ENCODE results near the gene CREB5. TPM values are rescaled to one million over a fixed set of nuclear protein-coding genes. Genes with fewer than 3 reads are reported as not detected.

CREB5 gene
- total and polyA plus RNA-seq, 2 of the 8 experiments (the other 6 are each of a cell fraction or from before 2014, with no cell fraction given), result 2.4 to 2.7 TPM

DNA sequence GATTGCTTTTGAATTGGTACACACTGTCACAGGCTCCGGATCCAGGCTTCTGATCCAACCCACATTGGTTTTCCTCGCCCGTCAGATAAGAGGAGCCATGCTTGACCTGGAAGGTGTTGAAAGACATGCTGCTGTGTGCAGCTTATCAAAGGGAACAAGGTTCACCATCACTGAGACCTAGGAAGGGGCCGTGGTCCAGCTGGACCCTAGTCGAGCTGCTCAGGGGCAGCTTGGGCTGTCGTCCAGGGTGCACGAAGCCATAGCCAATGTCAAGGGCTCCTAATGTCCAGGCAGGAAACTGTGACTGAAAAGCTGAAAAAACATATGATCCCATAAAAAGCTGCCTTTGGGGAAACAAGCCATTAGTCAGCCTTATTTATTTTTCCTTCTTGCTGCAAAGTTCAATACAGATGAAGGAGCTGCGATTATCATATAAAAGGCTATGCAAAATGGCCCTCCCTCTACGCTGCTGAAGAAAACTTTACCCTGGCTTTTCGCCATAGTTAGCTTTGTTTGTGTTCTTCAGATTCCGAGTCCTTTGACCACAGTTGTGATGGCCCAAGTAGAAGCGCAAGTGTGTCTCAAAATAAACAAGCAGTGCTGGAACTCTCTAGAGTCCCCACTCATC lies 118.0 kb downstream of the CREB5 start:
- Histone ChIP-seq H3K4me3 (ENCODE audit: extremely low read depth in 1 of 4, insufficient read depth in 2 of 4, low read depth in 3 of 4, low read length in 4 of 4) (no peak overlapping the region), H3K14ac (ENCODE audit: insufficient read length) (no peak overlapping the region), H3K4ac (replicated peaks; ENCODE audit: insufficient read length, low read depth, low read length) (no peak overlapping the region), H3K23ac (ENCODE audit: insufficient read length) (no peak overlapping the region), H2AK5ac (ENCODE audit: low read depth, low read length) (no peak overlapping the region), H3K4me1 (replicated peaks in 1 of 4; ENCODE audit: control insufficient read depth in 3 of 4, insufficient read depth in 4 of 4, low read length in 3 of 4) (peaks cover 1 to 6% (median 3%) of the 10 kb centered on the region in 4 experiments; a peak in 5 of 7 replicates), H3K79me1 (ENCODE audit: low read depth, low read length) (no peaks in the 10 kb centered on the region), H3K27me3 (replicated peaks in 1 of 4; ENCODE audit: control insufficient read depth in 3 of 4, extremely low read depth in 1 of 4, insufficient read depth in 3 of 4, low read length in 3 of 4) (no peaks in the 10 kb centered on the region; a peak in 1 of 7 replicates), H4K20me1 (replicated peaks in 1 of 2; ENCODE audit: control insufficient read depth in 1 of 2, insufficient read depth in 2 of 2, low read length in 2 of 2) (no peaks in the 10 kb centered on the region), H2BK5ac (ENCODE audit: low read depth, low read length) (peak overlapping the region; percentile 42; the same call in 1 of the 2 replicates), H3K36me3 (ENCODE audit: control insufficient read depth in 2 of 4, insufficient read depth in 4 of 4, low read length in 3 of 4) (no peaks in the 10 kb centered on the region), H3K56ac (replicated peaks; ENCODE audit: insufficient read length, low read depth, low read length) (no peak overlapping the region), H4K8ac (ENCODE audit: extremely low read depth, insufficient read depth, low read length) (no peak overlapping the region), H3K9ac (replicated peaks in 1 of 4; ENCODE audit: extremely low read depth in 1 of 4, low read depth in 3 of 4, low read length in 3 of 4) (no peak overlapping the region), H3K79me2 (ENCODE audit: control insufficient read depth in 1 of 2, insufficient read depth in 2 of 2, low read length in 2 of 2) (no peaks in the 10 kb centered on the region), H3K18ac (ENCODE audit: extremely low read depth, low read length) (peak overlapping the region; percentile 88; the same call in 1 of the 2 replicates), H2BK20ac (ENCODE audit: low read length) (0 out of 2 replicates have a peak overlapping the region, but pooled peaks have one; percentile 87), H3K27ac (ENCODE audit: low read depth, low read length) (no peak overlapping the region), H4K91ac (replicated peaks; ENCODE audit: insufficient read length, low read length) (peak overlapping the region; percentile 67), H2BK120ac (replicated peaks; ENCODE audit: low read depth, low read length) (no peak overlapping the region), H4K5ac (ENCODE audit: insufficient read length, low read depth, low read length) (no peak overlapping the region), H2BK12ac (ENCODE audit: low read depth, low read length) (peak overlapping the region; percentile 84; the same call in 1 of the 2 replicates), H2BK15ac (ENCODE audit: low read length) (no peak overlapping the region), H3K9me3 (ENCODE audit: insufficient read depth in 2 of 2, low read depth in 1 of 2, low read length in 1 of 2) (no peaks in the 10 kb centered on the region), H2AFZ (ENCODE audit: low read length) (peak overlapping the region; percentile 27), H3K4me2 (ENCODE audit: insufficient read depth in 1 of 2, low read depth in 2 of 2, low read length in 2 of 2) (peak overlapping the region in 1 of 2 experiments; percentile 35; a peak in 1 of 4 replicates), H3K23me2 (ENCODE audit: low read depth, low read length) (no peaks in the 10 kb centered on the region)
- 73% methylated on average over 12 of the region's 12 CpGs; no CpG with 5 or more reads in 1 of the 2 experiments for WGBS, 2 experiments (ENCODE audit: extremely low coverage in 1 of 2, insufficient coverage in 1 of 2, insufficient read length in 1 of 2, insufficient replicate concordance in 2 of 2, low coverage in 1 of 2, low lambda C conversion rate in 2 of 2, missing lambda C conversion rate in 1 of 2)
- CTCF ChIA-PET (ENCODE audit: partially characterized antibody), result interaction anchor here (0.6 to 2.1 kb wide), 10 partner anchors 10 to 320 kb away, joined by 3 to 9 read pairs (median 4); no protein-coding TSS in a partner anchor
- peak; percentile 74 for FAIRE-seq
- TF ChIP-seq YY1 (IDR thresholded peaks at IDR 0.05; ENCODE audit: low read depth, low read length) (0 out of 2 replicates have a peak, but pooled peaks have one; percentile 6), RXRA (IDR thresholded peaks at IDR 0.05; ENCODE audit: insufficient read depth, low read depth, low read length) (no peak)
- POLR2A ChIA-PET (ENCODE audit: partially characterized antibody), result interaction anchor here (0.6 kb wide), 1 partner anchor 251 kb away, joined by 4 read pairs; no protein-coding TSS in a partner anchor
- DNase-seq (ENCODE audit: low read depth in 1 of 2, low spot score in 2 of 2), result no peak
